ENCODE data around the gene RAD51B. TPM values are rescaled to one million over a fixed set of nuclear protein-coding genes. Genes with fewer than 3 reads are reported as not detected.

Gene RAD51B
- total and polyA plus RNA-seq, 7 donors = 2.4 to 24.4 (median 7.1) TPM

- peak; percentile 87 for DNase-seq
- Histone ChIP-seq H3K27me3 (no peaks in the 10 kb centered on the region), H3K27ac (peak overlapping the region; percentile 88 to 95 (median 91)), H3K9me3 (no peaks in the 10 kb centered on the region), H3K4me3 (no peak overlapping the region), H3K36me3 (no peaks in the 10 kb centered on the region), H3K4me1 (peaks cover 0 to 74% (median 58%) of the 10 kb centered on the region in 4 donors)
- 66 to 75% methylated on average over 22 of the region's 22 CpGs for WGBS, 2 donors
- TF ChIP-seq POLR2AphosphoS5 (IDR thresholded peaks at IDR 0.05) (peak; percentile 16 to 70 (median 40)), EP300 (IDR thresholded peaks at IDR 0.05) (peak in 3 of 4 donors; percentile 46 to 75 (median 55)), CTCF (IDR thresholded peaks at IDR 0.05) (no peak), POLR2A (IDR thresholded peaks at IDR 0.05) (no peak)
- intact Hi-C loops (cut with DNase I) = loop anchor here (2.0 to 5.0 kb wide), 2 partner anchors 63 to 105 kb away; no protein-coding TSS in a partner anchor
Measured at GRCh38 chr14:68651652-68652432, 832.3 kb downstream of the RAD51B start.

- H3K4me1 ChIP-seq = peaks cover 0 to 76% (median 58%) of the 10 kb centered on the region in 4 donors
- H3K36me3 ChIP-seq = no peaks in the 10 kb centered on the region
- no peak for TF ChIP-seq POLR2A (IDR thresholded peaks at IDR 0.05)
- no peak for DNase-seq
- intact Hi-C loops (cut with DNase I) = loop anchor here (5.0 kb wide), 1 partner anchor 105 kb away; no protein-coding TSS in a partner anchor
- H3K4me3 ChIP-seq = no peak overlapping the region
- WGBS, 2 donors = 93 to 95% methylated on average over 6 of the region's 6 CpGs
- no peaks in the 10 kb centered on the region for H3K27me3 ChIP-seq
- no peaks in the 10 kb centered on the region for H3K9me3 ChIP-seq
- H3K27ac ChIP-seq = peak overlapping the region; percentile 88 to 95 (median 91)
Measured at GRCh38 chr14:68652433-68652690, 832.8 kb downstream of the RAD51B start.

GRCh38 chr14:68653108-68653507 is 833.5 kb downstream of the RAD51B start:
- Histone ChIP-seq H3K9me3 (no peaks in the 10 kb centered on the region), H3K4me1 (peaks cover 0 to 83% (median 62%) of the 10 kb centered on the region in 4 donors), H3K27me3 (no peaks in the 10 kb centered on the region), H3K27ac (peak overlapping the region; percentile 88 to 95 (median 91)), H3K4me3 (no peak overlapping the region), H3K36me3 (no peaks in the 10 kb centered on the region)
- WGBS, 2 donors = 88 to 95% methylated on average over 6 of the region's 6 CpGs
- TF ChIP-seq EP300 (IDR thresholded peaks at IDR 0.05) = no peak
- no peak for TF ChIP-seq POLR2AphosphoS5 (IDR thresholded peaks at IDR 0.05)
- TF ChIP-seq POLR2A (IDR thresholded peaks at IDR 0.05) = no peak
- no peak for TF ChIP-seq CTCF (IDR thresholded peaks at IDR 0.05)
- DNase-seq = no peak
- intact Hi-C loops (cut with DNase I) = loop anchor here (5.0 kb wide), 1 partner anchor 106 kb away; no protein-coding TSS in a partner anchor

- intact Hi-C loops (cut with DNase I) = loop anchor here (5.0 kb wide), 1 partner anchor 107 kb away; no protein-coding TSS in a partner anchor
- 87 to 92% methylated on average over 3 of the region's 3 CpGs for WGBS, 2 donors
- Histone ChIP-seq H3K36me3 (no peaks in the 10 kb centered on the region), H3K4me3 (no peak overlapping the region), H3K27ac (peak overlapping the region; percentile 88 to 95 (median 91)), H3K4me1 (peaks cover 0 to 88% (median 69%) of the 10 kb centered on the region in 4 donors), H3K27me3 (no peaks in the 10 kb centered on the region), H3K9me3 (no peaks in the 10 kb centered on the region)
- DNase-seq = no peak
- TF ChIP-seq POLR2A (IDR thresholded peaks at IDR 0.05) = no peak
- TF ChIP-seq POLR2AphosphoS5 (IDR thresholded peaks at IDR 0.05) = no peak
- no peak for TF ChIP-seq CTCF (IDR thresholded peaks at IDR 0.05)
- no peak for TF ChIP-seq EP300 (IDR thresholded peaks at IDR 0.05)
Measured at GRCh38 chr14:68653804-68654203, 834.2 kb downstream of the RAD51B start.

GRCh38 chr14:68654471-68654941 is 834.9 kb downstream of the RAD51B start:
- H3K4me3 ChIP-seq = no peak overlapping the region
- H3K9me3 ChIP-seq = no peaks in the 10 kb centered on the region
- TF ChIP-seq POLR2A (IDR thresholded peaks at IDR 0.05) = no peak
- TF ChIP-seq CTCF (IDR thresholded peaks at IDR 0.05) = no peak
- TF ChIP-seq POLR2AphosphoS5 (IDR thresholded peaks at IDR 0.05) = no peak
- no peak for TF ChIP-seq EP300 (IDR thresholded peaks at IDR 0.05)
- no peaks in the 10 kb centered on the region for H3K27me3 ChIP-seq
- WGBS, 2 donors = 67 to 83% methylated on average over 9 of the region's 9 CpGs
- peaks cover 0 to 90% (median 76%) of the 10 kb centered on the region in 4 donors for H3K4me1 ChIP-seq
- DNase-seq = no peak
- H3K27ac ChIP-seq = peak overlapping the region; percentile 88 to 95 (median 91)
- intact Hi-C loops (cut with DNase I) = loop anchor here (5.0 kb wide), 1 partner anchor 107 kb away; no protein-coding TSS in a partner anchor
- no peaks in the 10 kb centered on the region for H3K36me3 ChIP-seq
